ENCODE results near the gene HAPSTR1. TPM values are rescaled to one million over a fixed set of nuclear protein-coding genes. Genes with fewer than 3 reads are reported as not detected.

The HAPSTR1 gene
- total RNA-seq, 1 donor from 2014 or later = 80.1 TPM

- H3K9me3 Mint-ChIP-seq = no peaks in the 10 kb centered on the region
- peaks cover 27% of the 10 kb centered on the region for H3K36me3 Mint-ChIP-seq (ENCODE audit: low read depth)
- H3K27me3 Mint-ChIP-seq (ENCODE audit: low read depth) = no peaks in the 10 kb centered on the region
- peaks cover 66% of the 10 kb centered on the region for H3K4me1 Mint-ChIP-seq
- H3K4me3 Mint-ChIP-seq = no peak overlapping the region
- no peak for DNase-seq (ENCODE audit: low read depth, low spot score)
- TF ChIP-seq CTCF (conservative IDR thresholded peaks at IDR 0.05) = no peak
- H3K27ac Mint-ChIP-seq (ENCODE audit: unreplicated experiment) = no peak overlapping the region
These were observed 7.7 kb downstream of the HAPSTR1 start for GRCh38 chr16:9099131-9099625.

GRCh38 chr16:9102379-9102778 lies 10.9 kb downstream of the HAPSTR1 start:
- DNase-seq (ENCODE audit: low read depth, low spot score) = no peak
- H3K9me3 Mint-ChIP-seq = no peaks in the 10 kb centered on the region
- TF ChIP-seq CTCF (conservative IDR thresholded peaks at IDR 0.05) = no peak
- no peaks in the 10 kb centered on the region for H3K27me3 Mint-ChIP-seq (ENCODE audit: low read depth)
- no peak overlapping the region for H3K4me3 Mint-ChIP-seq
- H3K36me3 Mint-ChIP-seq (ENCODE audit: low read depth) = peaks cover 30% of the 10 kb centered on the region
- peaks cover 60% of the 10 kb centered on the region for H3K4me1 Mint-ChIP-seq
- no peak overlapping the region for H3K27ac Mint-ChIP-seq (ENCODE audit: unreplicated experiment)

- no peak for TF ChIP-seq CTCF (conservative IDR thresholded peaks at IDR 0.05)
- H3K27ac Mint-ChIP-seq (ENCODE audit: unreplicated experiment) = no peak overlapping the region
- no peaks in the 10 kb centered on the region for H3K9me3 Mint-ChIP-seq
- no peak for DNase-seq (ENCODE audit: low read depth, low spot score)
- H3K36me3 Mint-ChIP-seq (ENCODE audit: low read depth) = peaks cover 26% of the 10 kb centered on the region
- H3K4me3 Mint-ChIP-seq = no peak overlapping the region
- peaks cover 59% of the 10 kb centered on the region for H3K4me1 Mint-ChIP-seq
- H3K27me3 Mint-ChIP-seq (ENCODE audit: low read depth) = no peaks in the 10 kb centered on the region
These were observed 11.5 kb downstream of the HAPSTR1 start for GRCh38 chr16:9102943-9103342.

GRCh38 chr16:9103546-9103945 lies 12.1 kb downstream of the HAPSTR1 start:
- Mint-ChIP-seq H3K4me1 (peaks cover 53% of the 10 kb centered on the region), H3K27me3 (ENCODE audit: low read depth) (no peaks in the 10 kb centered on the region), H3K36me3 (ENCODE audit: low read depth) (peaks cover 22% of the 10 kb centered on the region), H3K27ac (ENCODE audit: unreplicated experiment) (no peak overlapping the region), H3K9me3 (no peaks in the 10 kb centered on the region), H3K4me3 (no peak overlapping the region)
- no peak for TF ChIP-seq CTCF (conservative IDR thresholded peaks at IDR 0.05)
- DNase-seq (ENCODE audit: low read depth, low spot score) = no peak

GRCh38 chr16:9105189-9105588 lies 13.7 kb downstream of the HAPSTR1 start:
- H3K27ac Mint-ChIP-seq (ENCODE audit: unreplicated experiment) = no peak overlapping the region
- H3K4me1 Mint-ChIP-seq = peaks cover 59% of the 10 kb centered on the region
- no peaks in the 10 kb centered on the region for H3K9me3 Mint-ChIP-seq
- no peak for DNase-seq (ENCODE audit: low read depth, low spot score)
- no peak overlapping the region for H3K4me3 Mint-ChIP-seq
- TF ChIP-seq CTCF (conservative IDR thresholded peaks at IDR 0.05) = no peak
- no peaks in the 10 kb centered on the region for H3K27me3 Mint-ChIP-seq (ENCODE audit: low read depth)
- H3K36me3 Mint-ChIP-seq (ENCODE audit: low read depth) = peaks cover 24% of the 10 kb centered on the region

Data from neural crest cell (in vitro differentiated cells).